Caco-2 (cell line): Measurements from ENCODE around the gene CEACAM19. TPM values are rescaled to one million over a fixed set of nuclear protein-coding genes. Genes with fewer than 3 reads are reported as not detected.
"Not testable (repeated sequence)": the region's sequence is repeated elsewhere in the genome, so short reads cannot be mapped to it uniquely, and the experiment has no call there.

Source experiments
- BruUV-seq: library from RNA; stranded (reverse); fragments of 400-500 nt; replicated peaks from 2 replicates; lab custom pipeline; 2021; lab: Mats Ljungman, UMichigan
- CTCF ChIA-PET: fragments of 300-600 bp; sonication (Branson Sonifier 250); formaldehyde crosslinking; loops from one replicate; lab custom pipeline; 2022; ENCODE audit warnings: antibody characterized with exemption; lab: Charles Lee
- POLR2A ChIA-PET: fragments of 300-600 bp; sonication (Branson Sonifier 250); formaldehyde crosslinking; loops from one replicate; lab custom pipeline; 2022; ENCODE audit warnings: antibody characterized with exemption; lab: Charles Lee
- DNase-seq, 2 experiments: peaks; one replicate each; pipeline versions ENCODE4 v3.0.0 to v3.0.0-alpha.2; 2020 to 2022
- H3K27me3 ChIP-seq: replicated peaks from 2 replicates; pipeline ENCODE4 v1.6.0; 2011; ENCODE audit warnings: low read length; ENCODE audit not compliant: control insufficient read depth, insufficient read depth
- H3K36me3 ChIP-seq: 2 replicates; pipeline ENCODE4 v1.5.1; 2011; ENCODE audit warnings: low read length; ENCODE audit not compliant: control insufficient read depth, insufficient read depth
- H3K4me1 ChIP-seq: fragments of 250-450 bp; sonication (Bioruptor Pico); 2 replicates; pipeline ENCODE4 v1.5.1; 2020; ENCODE audit warnings: mild to moderate bottlenecking
- H3K4me3 ChIP-seq: 2 replicates; pipeline ENCODE4 v1.5.1; 2011; ENCODE audit warnings: low read depth, mild to moderate bottlenecking, control low read depth, low read length
- H3K9me3 ChIP-seq: fragments of 250-450 bp; sonication (Bioruptor Pico); 2 replicates; pipeline ENCODE4 v1.5.1; 2020; ENCODE audit warnings: mild to moderate bottlenecking, moderate library complexity
- H3K27ac Mint-ChIP-seq: one replicate; pipeline ENCODE4 v1.8.0; 2022; ENCODE audit warnings: mixed read lengths; ENCODE audit not compliant: unreplicated experiment
- H3K27me3 Mint-ChIP-seq: one replicate; pipeline ENCODE4 v1.8.0; 2022; ENCODE audit warnings: mixed read lengths; ENCODE audit not compliant: insufficient read depth, unreplicated experiment
- H3K36me3 Mint-ChIP-seq: one replicate; pipeline ENCODE4 v1.8.0; 2022; ENCODE audit warnings: mild to moderate bottlenecking, mixed read lengths; ENCODE audit not compliant: insufficient read depth, unreplicated experiment
- H3K4me1 Mint-ChIP-seq: one replicate; pipeline ENCODE4 v1.8.0; 2022; ENCODE audit warnings: low read depth, mixed read lengths; ENCODE audit not compliant: unreplicated experiment
- H3K4me3 Mint-ChIP-seq: one replicate; pipeline ENCODE4 v1.8.0; 2022; ENCODE audit warnings: mild to moderate bottlenecking, moderate library complexity, mixed read lengths; ENCODE audit not compliant: unreplicated experiment
- H3K9me3 Mint-ChIP-seq: one replicate; pipeline ENCODE4 v1.8.0; 2022; ENCODE audit warnings: mixed read lengths; ENCODE audit not compliant: unreplicated experiment
- intact Hi-C: fragments of 100-400 bp; cut with micrococcal nuclease; formaldehyde crosslinking; loops from one replicate; pipeline ENCODE4 v1.10.0; 2022; ENCODE audit not compliant: unreplicated experiment
- total RNA-seq: library from RNA; stranded (reverse); gene quantifications from 2 replicates; pipeline ENCODE4 v1.2.3, GENCODE V29; 2022
- TF ChIP-seq, protein P1 (sequence below), 2 experiments: fragments of 200-600 bp in 1 of 2; IDR thresholded peaks; 1 replicate in 1 of 2; 2 replicates in 1 of 2; pipeline versions ENCODE4 v1.5.1 to v1.8.0; 2011 to 2022; ENCODE audit warnings: antibody characterized with exemption in 1 of 2, control low read depth in 1 of 2, inconsistent platforms in 1 of 2, low read depth in 1 of 2, low read length in 1 of 2, mild to moderate bottlenecking in 1 of 2, moderate library complexity in 1 of 2; ENCODE audit not compliant: insufficient read depth in 1 of 2, severe bottlenecking in 1 of 2, unreplicated experiment in 1 of 2

Gene CEACAM19
- total RNA-seq, 1 experiment from 2014 or later: 2.9 TPM

DNA sequence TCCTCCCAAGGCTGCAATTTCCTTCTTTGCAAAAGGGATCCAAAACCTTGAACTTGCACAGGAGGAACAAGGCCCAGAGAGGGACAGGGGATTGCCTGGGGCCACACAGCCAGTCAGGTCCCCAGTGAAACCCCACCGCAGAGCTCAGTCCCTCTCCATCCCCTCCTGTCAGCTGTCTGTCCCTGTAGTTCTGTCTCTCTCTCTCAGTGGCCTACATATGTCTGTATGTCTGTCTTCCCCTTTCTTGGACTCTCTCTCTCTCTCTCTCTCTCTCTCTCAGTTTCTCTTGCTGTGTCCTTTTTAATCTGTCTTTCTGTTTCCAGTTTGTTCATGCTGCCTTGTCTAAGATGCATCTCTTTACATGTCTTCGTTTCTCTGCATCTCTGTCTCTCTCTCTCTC, 11.5 kb downstream of the CEACAM19 start:
- Mint-ChIP-seq H3K4me1 (peaks cover 13% of the 10 kb centered on the region), H3K9me3 (no peaks in the 10 kb centered on the region), H3K36me3 (no peaks in the 10 kb centered on the region), H3K27me3 (no peaks in the 10 kb centered on the region), H3K27ac (no peak overlapping the region), H3K4me3 (no peak overlapping the region)
- no TSS peak for BruUV-seq
- intact Hi-C loops: no loop called here
- no peaks in the 10 kb centered on the region for H3K27me3 ChIP-seq
- no peak overlapping the region for H3K4me3 ChIP-seq
- CTCF ChIA-PET: interaction anchor here (0.7 to 1.0 kb wide), 2 partner anchors 41 to 106 kb away, joined by 4 read pairs; no protein-coding TSS in a partner anchor
- TF ChIP-seq, protein P1, sequence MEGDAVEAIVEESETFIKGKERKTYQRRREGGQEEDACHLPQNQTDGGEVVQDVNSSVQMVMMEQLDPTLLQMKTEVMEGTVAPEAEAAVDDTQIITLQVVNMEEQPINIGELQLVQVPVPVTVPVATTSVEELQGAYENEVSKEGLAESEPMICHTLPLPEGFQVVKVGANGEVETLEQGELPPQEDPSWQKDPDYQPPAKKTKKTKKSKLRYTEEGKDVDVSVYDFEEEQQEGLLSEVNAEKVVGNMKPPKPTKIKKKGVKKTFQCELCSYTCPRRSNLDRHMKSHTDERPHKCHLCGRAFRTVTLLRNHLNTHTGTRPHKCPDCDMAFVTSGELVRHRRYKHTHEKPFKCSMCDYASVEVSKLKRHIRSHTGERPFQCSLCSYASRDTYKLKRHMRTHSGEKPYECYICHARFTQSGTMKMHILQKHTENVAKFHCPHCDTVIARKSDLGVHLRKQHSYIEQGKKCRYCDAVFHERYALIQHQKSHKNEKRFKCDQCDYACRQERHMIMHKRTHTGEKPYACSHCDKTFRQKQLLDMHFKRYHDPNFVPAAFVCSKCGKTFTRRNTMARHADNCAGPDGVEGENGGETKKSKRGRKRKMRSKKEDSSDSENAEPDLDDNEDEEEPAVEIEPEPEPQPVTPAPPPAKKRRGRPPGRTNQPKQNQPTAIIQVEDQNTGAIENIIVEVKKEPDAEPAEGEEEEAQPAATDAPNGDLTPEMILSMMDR (IDR thresholded peaks at IDR 0.05; ENCODE audit: insufficient read depth in 1 of 2, low read depth in 1 of 2, low read length in 1 of 2, severe bottlenecking in 1 of 2, unreplicated experiment in 1 of 2): no peak
- H3K36me3 ChIP-seq: no peaks in the 10 kb centered on the region; the same call in 1 of the 2 replicates
- DNase-seq: no peak
- POLR2A ChIA-PET: interaction anchor here (0.6 kb wide), 1 partner anchor 17 kb away, joined by 11 read pairs; no protein-coding TSS in a partner anchor
- no peaks in the 10 kb centered on the region for H3K9me3 ChIP-seq
- H3K4me1 ChIP-seq: peaks cover 8% of the 10 kb centered on the region

DNA sequence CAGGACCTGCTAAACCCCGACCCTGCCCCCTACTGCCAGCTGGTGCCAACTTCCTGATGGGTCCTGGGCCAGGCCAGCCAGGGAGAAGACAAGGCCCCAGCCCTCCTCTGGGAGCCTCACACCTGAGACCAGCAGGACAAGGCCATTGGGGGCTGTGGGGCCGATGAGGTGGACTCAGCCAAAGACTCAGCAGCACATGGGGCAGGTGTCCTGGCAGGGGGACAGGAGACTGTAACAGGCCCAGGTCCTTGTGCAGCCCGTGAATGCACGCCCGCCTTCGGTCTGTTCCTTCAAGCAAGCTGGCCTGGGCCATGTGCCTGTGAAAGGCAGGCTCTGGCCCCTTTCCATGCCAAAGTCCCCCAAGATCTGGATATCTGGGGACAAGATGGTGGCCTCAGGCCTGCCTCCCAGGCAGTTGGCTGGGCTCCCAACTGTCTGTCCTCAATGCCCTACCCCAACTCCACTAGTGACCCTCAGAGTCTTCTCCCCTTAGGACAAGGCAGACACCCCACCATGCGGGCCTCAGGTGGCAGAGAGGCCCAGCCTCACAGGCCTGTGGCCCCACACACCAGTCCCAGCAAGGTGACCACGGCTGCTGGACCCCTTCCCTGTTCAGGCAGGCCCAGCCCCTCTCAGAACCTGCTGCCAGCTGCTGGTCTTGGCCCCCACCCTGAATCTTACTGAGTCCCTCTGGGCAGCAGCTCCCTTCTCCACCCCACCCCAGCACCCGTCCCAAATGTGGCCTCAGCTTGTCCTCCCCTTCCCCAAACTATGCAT, 12.3 kb downstream of the CEACAM19 start:
- Mint-ChIP-seq H3K36me3 (no peaks in the 10 kb centered on the region), H3K4me1 (peaks cover 13% of the 10 kb centered on the region), H3K9me3 (no peaks in the 10 kb centered on the region), H3K27me3 (no peaks in the 10 kb centered on the region), H3K27ac (no peak overlapping the region), H3K4me3 (no peak overlapping the region)
- ChIA-PET CTCF (interaction anchor here (0.8 kb wide), 1 partner anchor 87 kb away, joined by 3 read pairs; no protein-coding TSS in a partner anchor), POLR2A (no interaction called here)
- BruUV-seq: no TSS peak
- H3K4me3 ChIP-seq: no peak overlapping the region
- H3K36me3 ChIP-seq: no peaks in the 10 kb centered on the region; the same call in 1 of the 2 replicates
- intact Hi-C loops: no loop called here
- no peaks in the 10 kb centered on the region for H3K27me3 ChIP-seq
- TF ChIP-seq, protein P1 (IDR thresholded peaks at IDR 0.05; ENCODE audit: insufficient read depth in 1 of 2, low read depth in 1 of 2, low read length in 1 of 2, severe bottlenecking in 1 of 2, unreplicated experiment in 1 of 2): no peak
- DNase-seq: no peak
- H3K4me1 ChIP-seq: 0 out of 2 replicates have a peak, but pooled peaks cover 4% of the 10 kb centered on the region
- no peaks in the 10 kb centered on the region for H3K9me3 ChIP-seq

DNA sequence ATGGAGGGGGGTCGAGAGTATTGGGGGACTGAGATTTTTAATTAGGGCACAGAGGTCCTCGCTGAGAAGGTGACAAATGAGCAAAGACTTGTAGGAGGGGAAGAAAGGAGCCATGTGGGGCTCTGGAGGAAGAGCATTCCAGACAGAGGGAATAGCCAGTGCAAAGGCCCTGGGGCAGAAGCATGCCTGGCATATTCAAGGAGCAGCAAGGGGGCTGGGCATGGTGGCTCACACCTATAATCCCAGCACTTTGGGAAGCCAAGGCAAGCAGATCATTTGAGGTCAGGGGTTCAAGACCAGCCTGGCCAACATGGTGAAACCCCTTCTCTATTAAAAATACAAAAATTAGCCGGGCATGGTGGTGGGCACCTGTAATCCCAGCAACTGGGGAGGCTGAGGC, 13.1 kb downstream of the CEACAM19 start:
- H3K27ac Mint-ChIP-seq: not testable (repeated sequence)

More for the DNA sequence above, 13.1 kb downstream of the CEACAM19 start:
- H3K36me3 ChIP-seq, H3K27me3 ChIP-seq, BruUV-seq, H3K4me3 Mint-ChIP-seq, DNase-seq, CTCF ChIA-PET, H3K27me3 Mint-ChIP-seq, intact Hi-C loops, H3K4me3 ChIP-seq, H3K9me3 ChIP-seq, POLR2A ChIA-PET, H3K4me1 ChIP-seq, H3K9me3 Mint-ChIP-seq, H3K36me3 Mint-ChIP-seq: not testable (repeated sequence)
- H3K4me1 Mint-ChIP-seq: peaks cover 17% of the 10 kb centered on the region
